ENCODE results near the gene RASL10B.
A peak's percentile ranks its signal among the peaks of the same experiment; 100 is the strongest.

RASL10B gene

GRCh38 chr17:35731239-35731916, at the start of gene RASL10B:
RASL10B (plus strand) TSS chr17:35731639; CDS start chr17:35735185, 3,546 bp downstream.
- Histone ChIP-seq H3K27ac (peak within 1 kb of the TSS; percentile 22 to 68), H3K36me3 (peaks cover 0 to 10% (median 8%) of the 10 kb centered on the region in 3 donors), H3K4me3 (peak within 1 kb of the TSS; percentile 64 to 78), H3K27me3 (no peaks in the 10 kb centered on the region), H3K4me1 (peaks cover 0 to 36% (median 24%) of the 10 kb centered on the region in 4 donors), H3K9me3 (no peaks in the 10 kb centered on the region)
- intact Hi-C loops (cut with DNase I; ENCODE audit: low total_unique reads): loop anchor here (5.0 kb wide), 1 partner anchor 119 kb away; no protein-coding TSS in a partner anchor
- TF ChIP-seq CTCF (IDR thresholded peaks at IDR 0.05): no peak
- DNase-seq: peak in 1 of 2 donors; percentile 74

GRCh38 chr17:35683591-35683990, 47.8 kb upstream of the RASL10B start:
- DNase-seq: peak in 1 of 2 donors; percentile 26
- no peak overlapping the region for H3K27ac ChIP-seq
- H3K4me1 ChIP-seq: no peaks in the 10 kb centered on the region
- intact Hi-C loops (cut with DNase I; ENCODE audit: low total_unique reads): no loop called here
- no peaks in the 10 kb centered on the region for H3K27me3 ChIP-seq
- H3K4me3 ChIP-seq: no peak overlapping the region
- H3K9me3 ChIP-seq: no peaks in the 10 kb centered on the region
- no peak for TF ChIP-seq CTCF (IDR thresholded peaks at IDR 0.05)
- H3K36me3 ChIP-seq: peaks cover 44 to 91% (median 68%) of the 10 kb centered on the region in 3 donors

GRCh38 chr17:35684055-35684802, 47.2 kb upstream of the RASL10B start:
- intact Hi-C loops (cut with DNase I; ENCODE audit: low total_unique reads): no loop called here

GRCh38 chr17:35692512-35693210, 38.8 kb upstream of the RASL10B start:
- Histone ChIP-seq H3K4me1 (no peaks in the 10 kb centered on the region), H3K36me3 (peaks cover 42 to 78% (median 54%) of the 10 kb centered on the region in 3 donors), H3K9me3 (no peaks in the 10 kb centered on the region), H3K4me3 (no peak overlapping the region), H3K27ac (no peak overlapping the region), H3K27me3 (no peaks in the 10 kb centered on the region)
- intact Hi-C loops (cut with DNase I; ENCODE audit: low total_unique reads): no loop called here
- TF ChIP-seq CTCF (IDR thresholded peaks at IDR 0.05): no peak
- no peak for DNase-seq

More at GRCh38 chr17:35684055-35684802, 47.2 kb upstream of the RASL10B start:
- Histone ChIP-seq H3K27ac (no peak overlapping the region), H3K27me3 (no peaks in the 10 kb centered on the region), H3K9me3 (no peaks in the 10 kb centered on the region), H3K4me3 (no peak overlapping the region), H3K36me3 (peaks cover 50 to 93% (median 74%) of the 10 kb centered on the region in 3 donors), H3K4me1 (no peaks in the 10 kb centered on the region)
- TF ChIP-seq CTCF (IDR thresholded peaks at IDR 0.05): no peak
- DNase-seq: no peak

GRCh38 chr17:35693662-35694061, 37.8 kb upstream of the RASL10B start:
- H3K4me1 ChIP-seq: no peaks in the 10 kb centered on the region
- intact Hi-C loops (cut with DNase I; ENCODE audit: low total_unique reads): no loop called here
- H3K9me3 ChIP-seq: no peaks in the 10 kb centered on the region
- peaks cover 36 to 69% (median 44%) of the 10 kb centered on the region in 3 donors for H3K36me3 ChIP-seq
- H3K27ac ChIP-seq: no peak overlapping the region
- H3K27me3 ChIP-seq: no peaks in the 10 kb centered on the region
- no peak overlapping the region for H3K4me3 ChIP-seq
- DNase-seq: no peak
- no peak for TF ChIP-seq CTCF (IDR thresholded peaks at IDR 0.05)
